IMR-90 (cell line): Measurements from ENCODE around the gene WBP1.

Source experiments
- BHLHE40 ChIP-seq: fragments of 150-350 bp; IDR thresholded peaks from 2 replicates; pipeline ENCODE4 v1.6.1; 2016; ENCODE audit warnings: mild to moderate bottlenecking, low read depth, low read length
- CEBPB ChIP-seq: IDR thresholded peaks from 2 replicates; pipeline ENCODE4 v1.6.1; 2012; ENCODE audit warnings: low read depth, low read length, improper control_type of control experiment
- CTCF ChIP-seq: conservative IDR thresholded peaks from 2 replicates; pipeline ENCODE4 v1.5.1; 2012; ENCODE audit warnings: mild to moderate bottlenecking, low read depth, low read length, improper control_type of control experiment
- POLR2A ChIP-seq: IDR thresholded peaks from 2 replicates; pipeline ENCODE4 v1.6.1; 2012; ENCODE audit warnings: mild to moderate bottlenecking, low read depth, low read length
- RAD21 ChIP-seq: IDR thresholded peaks from 2 replicates; pipeline ENCODE4 v1.6.1; 2012; ENCODE audit warnings: low read length, improper control_type of control experiment

- no peak for TF ChIP-seq CTCF
- no peak for TF ChIP-seq BHLHE40
- no peak for TF ChIP-seq POLR2A
- no peak for TF ChIP-seq RAD21
- no peak for TF ChIP-seq CEBPB
These were observed 52.0 kb downstream of the WBP1 start for GRCh38 chr2:74510272-74510671.
